PC-9 (cell line): ENCODE data around the gene CEP89. TPM values are rescaled to one million over a fixed set of nuclear protein-coding genes. Genes with fewer than 3 reads are reported as not detected.

Experiments
- BruUV-seq: library from RNA; stranded (reverse); fragments of 400-500 nt; replicated peaks from 2 replicates; lab custom pipeline; 2021; lab: Mats Ljungman, UMichigan
- CTCF ChIA-PET: fragments of 300-600 bp; sonication (Branson Sonifier 250); formaldehyde crosslinking; loops from one replicate; lab custom pipeline; 2022; ENCODE audit warnings: antibody characterized with exemption; lab: Charles Lee
- POLR2A ChIA-PET: fragments of 300-600 bp; sonication (Branson Sonifier 250); formaldehyde crosslinking; loops from one replicate; lab custom pipeline; 2022; ENCODE audit warnings: antibody characterized with exemption; ENCODE audit not compliant: unreplicated experiment; lab: Charles Lee
- DNase-seq, 2 experiments: peaks; one replicate each; pipeline versions ENCODE4 v3.0.0 to v3.0.0-alpha.2; 2015 to 2022; ENCODE audit warnings: mixed read lengths in 1 of 2
- H2AFZ ChIP-seq: fragments of 200-600 bp; sonication (generic); 2 replicates; pipeline ENCODE4 v1.8.1; 2017; ENCODE audit warnings: antibody characterized with exemption
- H3F3A ChIP-seq: fragments of 200-600 bp; sonication (generic); 2 replicates; pipeline ENCODE4 v1.8.1; 2017; ENCODE audit warnings: antibody characterized with exemption, mild to moderate bottlenecking, low read depth; ENCODE audit not compliant: insufficient read depth
- H3K27ac ChIP-seq: fragments of 200-600 bp; sonication (generic); 2 replicates; pipeline ENCODE4 v1.6.1; 2016; ENCODE audit warnings: mixed run types
- H3K27me3 ChIP-seq: fragments of 200-600 bp; sonication (generic); 2 replicates; pipeline ENCODE4 v1.6.1; 2016; ENCODE audit warnings: low read depth, mixed run types; ENCODE audit not compliant: insufficient read depth
- H3K36me3 ChIP-seq: fragments of 200-600 bp; sonication (generic); 2 replicates; pipeline ENCODE4 v1.6.1; 2016; ENCODE audit warnings: low read depth, mixed run types
- H3K4me1 ChIP-seq: fragments of 200-600 bp; sonication (generic); replicated peaks from 2 replicates; pipeline ENCODE4 v1.6.1; 2016; ENCODE audit warnings: mixed run types; ENCODE audit not compliant: insufficient read depth
- H3K4me2 ChIP-seq: fragments of 200-600 bp; sonication (generic); 2 replicates; pipeline ENCODE4 v1.6.1; 2017; ENCODE audit warnings: mixed run types
- H3K4me3 ChIP-seq: fragments of 200-600 bp; sonication (generic); 2 replicates; pipeline ENCODE4 v1.6.1; 2016; ENCODE audit warnings: mixed run types
- H3K79me2 ChIP-seq: fragments of 200-600 bp; sonication (generic); 2 replicates; pipeline ENCODE4 v1.6.1; 2017; ENCODE audit warnings: low read depth, mixed run types
- H3K9me2 ChIP-seq: fragments of 200-600 bp; sonication (generic); 2 replicates; pipeline ENCODE4 v1.8.1; 2017; ENCODE audit warnings: mild to moderate bottlenecking; ENCODE audit not compliant: insufficient read depth
- H3K9me3 ChIP-seq: fragments of 200-600 bp; sonication (generic); 2 replicates; pipeline ENCODE4 v1.8.1; 2016; ENCODE audit warnings: low read depth; ENCODE audit not compliant: insufficient read depth
- H4K20me1 ChIP-seq: fragments of 200-600 bp; sonication (generic); 2 replicates; pipeline ENCODE4 v1.8.1; 2017; ENCODE audit not compliant: insufficient read depth
- CTCF ChIP-seq: fragments of 200-600 bp; sonication (generic); conservative IDR thresholded peaks from 2 replicates; pipeline ENCODE4 v1.6.1; 2017; ENCODE audit warnings: mixed run types, antibody characterized with exemption, mild to moderate bottlenecking, moderate library complexity
- EZH2 ChIP-seq: fragments of 200-600 bp; sonication (generic); IDR thresholded peaks from 2 replicates; pipeline ENCODE4 v1.8.0; 2017; ENCODE audit warnings: antibody characterized with exemption, low read depth
- intact Hi-C: fragments of 100-400 bp; cut with micrococcal nuclease; formaldehyde crosslinking; loops from one replicate; pipeline ENCODE4 v1.10.0; 2022; ENCODE audit not compliant: unreplicated experiment
- total RNA-seq: library from RNA; stranded (reverse); gene quantifications from 2 replicates; pipeline ENCODE4 v1.2.3, GENCODE V29; 2021

The CEP89 gene
- total RNA-seq, 1 experiment from 2014 or later, result 33.6 TPM

GRCh38 chr19:32870981-32871451 lies 100.7 kb downstream of the CEP89 start:
- TF ChIP-seq CTCF, result no peak
- TF ChIP-seq EZH2, result no peak
- Histone ChIP-seq H3K27me3 (no peaks in the 10 kb centered on the region), H3K9me2 (no peaks in the 10 kb centered on the region), H3K27ac (no peak overlapping the region), H3K4me3 (no peak overlapping the region), H3K4me1 (no peaks in the 10 kb centered on the region), H3K79me2 (no peaks in the 10 kb centered on the region), H3K9me3 (no peaks in the 10 kb centered on the region), H3K4me2 (no peak overlapping the region), H2AFZ (no peak overlapping the region), H3K36me3 (no peaks in the 10 kb centered on the region), H3F3A (no peaks in the 10 kb centered on the region), H4K20me1 (no peaks in the 10 kb centered on the region)
- POLR2A ChIA-PET, result no interaction called here
- BruUV-seq, result no TSS peak
- DNase-seq, result no peak
- CTCF ChIA-PET, result interaction anchor here (0.7 kb wide), 1 partner anchor 59 kb away, joined by 3 read pairs; no protein-coding TSS in a partner anchor
- intact Hi-C loops, result no loop called here

GRCh38 chr19:32869966-32870573 lies 101.7 kb downstream of the CEP89 start:
- no peaks in the 10 kb centered on the region for H3K9me3 ChIP-seq
- no TSS peak for BruUV-seq
- ChIA-PET CTCF (no interaction called here), POLR2A (no interaction called here)
- no peak overlapping the region for H3K4me2 ChIP-seq
- H2AFZ ChIP-seq, result no peak overlapping the region
- H3K4me3 ChIP-seq, result no peak overlapping the region
- no peaks in the 10 kb centered on the region for H3K9me2 ChIP-seq
- DNase-seq, result no peak
- TF ChIP-seq EZH2 (no peak), CTCF (no peak)
- intact Hi-C loops, result no loop called here
- no peak overlapping the region for H3K27ac ChIP-seq
- no peaks in the 10 kb centered on the region for H3K79me2 ChIP-seq
- H4K20me1 ChIP-seq, result no peaks in the 10 kb centered on the region
- H3K27me3 ChIP-seq, result no peaks in the 10 kb centered on the region
- H3K4me1 ChIP-seq, result no peaks in the 10 kb centered on the region
- no peaks in the 10 kb centered on the region for H3K36me3 ChIP-seq
- no peaks in the 10 kb centered on the region for H3F3A ChIP-seq

- no peak for TF ChIP-seq CTCF
- no peak for TF ChIP-seq EZH2
- Histone ChIP-seq H3K4me3 (no peak within 1 kb of the TSS), H3K9me2 (no peaks in the 10 kb centered on the region), H3K4me1 (no peaks in the 10 kb centered on the region), H3K79me2 (no peaks in the 10 kb centered on the region), H3K4me2 (no peak within 1 kb of the TSS), H3K27me3 (no peaks in the 10 kb centered on the region), H2AFZ (no peak within 1 kb of the TSS), H3K9me3 (no peaks in the 10 kb centered on the region), H4K20me1 (no peaks in the 10 kb centered on the region), H3K36me3 (no peaks in the 10 kb centered on the region), H3F3A (no peaks in the 10 kb centered on the region), H3K27ac (no peak within 1 kb of the TSS)
- DNase-seq, result no peak
- no TSS peak for BruUV-seq
- intact Hi-C loops, result no loop called here
- CTCF ChIA-PET, result no interaction called here
- POLR2A ChIA-PET, result no interaction called here
Observed at GRCh38 chr19:32869369-32869965, 102.3 kb downstream of the CEP89 start, which contains the start of gene SLC7A9. Gene SLC7A9 (minus strand): TSS chr19:32869767. CDS start chr19:32868534, 1,233 bp downstream.
